Hypothalamus (tissue), 51 donors: ENCODE measurements around the gene MZF1.

Source experiments
- DNase-seq, 51 donors: peaks; one replicate each; lab custom pipeline; 2025; lab: John Stamatoyannopoulos, UW

MZF1 gene

GRCh38 chr19:58515259-58515658 is 57.9 kb downstream of the MZF1 start:
- DNase-seq = no peak

- DNase-seq = no peak
These were observed 58.5 kb downstream of the MZF1 start for GRCh38 chr19:58514564-58515022.

GRCh38 chr19:58513694-58514563 is 59.2 kb downstream of the MZF1 start:
- DNase-seq = peak in 49 of 51 donors; percentile 12 to 89 (median 67)

- DNase-seq = no peak
These were observed 59.9 kb downstream of the MZF1 start for GRCh38 chr19:58513213-58513693.
